Parathyroid adenoma (tissue), 2 donors: ENCODE data around the gene PNPLA1.

ENCODE experiments used
- H2AFZ ChIP-seq: fragments of 300-600 bp; sonication (generic); one replicate; pipeline ENCODE4 v1.7.0; 2017; ENCODE audit warnings: antibody characterized with exemption, mild to moderate bottlenecking
- H3K27ac ChIP-seq: fragments of 300-600 bp; sonication (generic); one replicate; pipeline ENCODE4 v1.7.0; 2017
- H3K27me3 ChIP-seq: fragments of 300-600 bp; sonication (generic); one replicate; pipeline ENCODE4 v1.7.0; 2017; ENCODE audit warnings: low read length; ENCODE audit not compliant: control insufficient read depth, insufficient read depth
- H3K36me3 ChIP-seq: fragments of 300-600 bp; sonication (generic); one replicate; pipeline ENCODE4 v1.7.0; 2017; ENCODE audit warnings: low read length; ENCODE audit not compliant: control insufficient read depth, insufficient read depth
- H3K4me1 ChIP-seq: fragments of 300-600 bp; sonication (generic); one replicate; pipeline ENCODE4 v1.7.0; 2017; ENCODE audit warnings: control low read depth
- H3K4me2 ChIP-seq: fragments of 300-600 bp; sonication (generic); one replicate; pipeline ENCODE4 v1.7.0; 2017; ENCODE audit warnings: low read length
- H3K4me3 ChIP-seq: fragments of 300-600 bp; sonication (generic); one replicate; pipeline ENCODE4 v1.7.0; 2017; ENCODE audit warnings: low read depth, low read length
- H3K79me2 ChIP-seq: fragments of 300-600 bp; sonication (generic); one replicate; pipeline ENCODE4 v1.7.0; 2017; ENCODE audit warnings: control low read depth
- H3K9ac ChIP-seq: fragments of 300-600 bp; sonication (generic); one replicate; pipeline ENCODE4 v1.7.0; 2017; ENCODE audit warnings: mild to moderate bottlenecking
- H3K9me3 ChIP-seq: fragments of 300-600 bp; sonication (generic); one replicate; pipeline ENCODE4 v1.7.0; 2017; ENCODE audit warnings: low read length; ENCODE audit not compliant: control insufficient read depth
- CTCF ChIP-seq: fragments of 300-600 bp; sonication (generic); IDR thresholded peaks from one replicate; pipeline ENCODE4 v1.7.0; 2017; ENCODE audit warnings: antibody characterized with exemption, mild to moderate bottlenecking
- donor health status: primary hyperparathyroidism.

The PNPLA1 gene

GRCh38 chr6:36324715-36325114, 54.9 kb downstream of the PNPLA1 start:
- TF ChIP-seq CTCF: no peak
- Histone ChIP-seq H2AFZ (no peak overlapping the region), H3K4me2 (no peak overlapping the region), H3K4me1 (no peaks in the 10 kb centered on the region), H3K27me3 (no peaks in the 10 kb centered on the region), H3K4me3 (no peak overlapping the region), H3K9me3 (no peaks in the 10 kb centered on the region), H3K27ac (no peak overlapping the region), H3K79me2 (no peaks in the 10 kb centered on the region), H3K36me3 (no peaks in the 10 kb centered on the region), H3K9ac (no peak overlapping the region)

- no peak for TF ChIP-seq CTCF
- Histone ChIP-seq H3K36me3 (no peaks in the 10 kb centered on the region), H3K79me2 (no peaks in the 10 kb centered on the region), H3K9me3 (no peaks in the 10 kb centered on the region), H3K27me3 (no peaks in the 10 kb centered on the region), H3K4me2 (no peak overlapping the region), H3K4me3 (no peak overlapping the region), H2AFZ (no peak overlapping the region), H3K27ac (no peak overlapping the region), H3K4me1 (no peaks in the 10 kb centered on the region), H3K9ac (no peak overlapping the region)
Observed at GRCh38 chr6:36326356-36326995, 56.6 kb downstream of the PNPLA1 start.

GRCh38 chr6:36327226-36327918, 57.5 kb downstream of the PNPLA1 start:
- H3K4me3 ChIP-seq: no peak overlapping the region
- no peak for TF ChIP-seq CTCF
- no peaks in the 10 kb centered on the region for H3K27me3 ChIP-seq
- no peaks in the 10 kb centered on the region for H3K36me3 ChIP-seq
- H3K9ac ChIP-seq: no peak overlapping the region
- H3K4me2 ChIP-seq: no peak overlapping the region
- no peak overlapping the region for H2AFZ ChIP-seq
- no peak overlapping the region for H3K27ac ChIP-seq
- no peaks in the 10 kb centered on the region for H3K4me1 ChIP-seq
- no peaks in the 10 kb centered on the region for H3K79me2 ChIP-seq
- no peaks in the 10 kb centered on the region for H3K9me3 ChIP-seq

GRCh38 chr6:36327919-36328236, 58.0 kb downstream of the PNPLA1 start:
- Histone ChIP-seq H3K27me3 (no peaks in the 10 kb centered on the region), H3K4me3 (no peak overlapping the region), H3K27ac (no peak overlapping the region), H3K79me2 (no peaks in the 10 kb centered on the region), H3K36me3 (no peaks in the 10 kb centered on the region), H3K4me2 (no peak overlapping the region), H3K9me3 (no peaks in the 10 kb centered on the region), H2AFZ (no peak overlapping the region), H3K4me1 (no peaks in the 10 kb centered on the region), H3K9ac (no peak overlapping the region)
- no peak for TF ChIP-seq CTCF

- H3K27me3 ChIP-seq: no peaks in the 10 kb centered on the region
- no peak overlapping the region for H2AFZ ChIP-seq
- no peaks in the 10 kb centered on the region for H3K9me3 ChIP-seq
- no peaks in the 10 kb centered on the region for H3K36me3 ChIP-seq
- no peak overlapping the region for H3K4me3 ChIP-seq
- no peak for TF ChIP-seq CTCF
- H3K27ac ChIP-seq: no peak overlapping the region
- no peaks in the 10 kb centered on the region for H3K79me2 ChIP-seq
- no peak overlapping the region for H3K9ac ChIP-seq
- no peak overlapping the region for H3K4me2 ChIP-seq
- H3K4me1 ChIP-seq: no peaks in the 10 kb centered on the region
Observed at GRCh38 chr6:36328600-36328999, 58.7 kb downstream of the PNPLA1 start.
